Liver (tissue), 3 donors: ENCODE data around the gene DPH2.

Experiments
- CTCF ChIP-seq: fragments of 150-350 bp; IDR thresholded peaks from 2 replicates; pipeline ENCODE4 v1.5.1; 2017; ENCODE audit warnings: improper control_type of control experiment, low read depth, low read length; ENCODE audit not compliant: missing input control
- GABPA ChIP-seq, 2 donors: IDR thresholded peaks in 1 of 2; conservative IDR thresholded peaks in 1 of 2; 2 replicates each; pipeline ENCODE4 v1.6.1; 2016; ENCODE audit warnings: antibody characterized with exemption in 2 of 2, mild to moderate bottlenecking in 1 of 2, moderate library complexity in 1 of 2
- MAX ChIP-seq: IDR thresholded peaks from 2 replicates; pipeline ENCODE4 v1.6.1; 2016; ENCODE audit warnings: antibody characterized with exemption
- REST ChIP-seq: IDR thresholded peaks from 2 replicates; pipeline ENCODE4 v1.6.1; 2016; ENCODE audit warnings: antibody characterized with exemption, mild to moderate bottlenecking
- RXRA ChIP-seq, 2 donors: IDR thresholded peaks; 2 replicates each; pipeline ENCODE4 v1.6.1; 2017 to 2018; ENCODE audit warnings: antibody characterized with exemption in 2 of 2, mild to moderate bottlenecking in 1 of 2
- donor health status: healthy.
- donor health status: healthy.

GRCh38 chr1:44016890-44017400 lies 47.1 kb downstream of the DPH2 start:
- TF ChIP-seq RXRA (IDR thresholded peaks at IDR 0.05) = no peak
- TF ChIP-seq CTCF = no peak
- no peak for TF ChIP-seq REST
- no peak for TF ChIP-seq GABPA (IDR thresholded peaks at IDR 0.05 in 1 of 2, conservative IDR thresholded peaks at IDR 0.05 in 1 of 2)
- no peak for TF ChIP-seq MAX
